Stimulated activated CD4-positive, alpha-beta T cell treated with anti-CD3 and anti-CD28 coated beads, Interleukin-12 subunit alpha, Interleukin-12 subunit beta, amount 100 ng/mL, for 48 hours (primary cell): ENCODE results near the gene ZFYVE28.

Experiments
- DNase-seq, 3 donors: peaks; one replicate each; pipeline ENCODE4 v3.0.0-alpha.2; 2020; ENCODE audit warnings: low read depth in 2 of 3, low spot score in 1 of 3

Gene ZFYVE28

GRCh38 chr4:2291705-2292645, 126.5 kb downstream of the ZFYVE28 start:
- DNase-seq = no peak

DNA sequence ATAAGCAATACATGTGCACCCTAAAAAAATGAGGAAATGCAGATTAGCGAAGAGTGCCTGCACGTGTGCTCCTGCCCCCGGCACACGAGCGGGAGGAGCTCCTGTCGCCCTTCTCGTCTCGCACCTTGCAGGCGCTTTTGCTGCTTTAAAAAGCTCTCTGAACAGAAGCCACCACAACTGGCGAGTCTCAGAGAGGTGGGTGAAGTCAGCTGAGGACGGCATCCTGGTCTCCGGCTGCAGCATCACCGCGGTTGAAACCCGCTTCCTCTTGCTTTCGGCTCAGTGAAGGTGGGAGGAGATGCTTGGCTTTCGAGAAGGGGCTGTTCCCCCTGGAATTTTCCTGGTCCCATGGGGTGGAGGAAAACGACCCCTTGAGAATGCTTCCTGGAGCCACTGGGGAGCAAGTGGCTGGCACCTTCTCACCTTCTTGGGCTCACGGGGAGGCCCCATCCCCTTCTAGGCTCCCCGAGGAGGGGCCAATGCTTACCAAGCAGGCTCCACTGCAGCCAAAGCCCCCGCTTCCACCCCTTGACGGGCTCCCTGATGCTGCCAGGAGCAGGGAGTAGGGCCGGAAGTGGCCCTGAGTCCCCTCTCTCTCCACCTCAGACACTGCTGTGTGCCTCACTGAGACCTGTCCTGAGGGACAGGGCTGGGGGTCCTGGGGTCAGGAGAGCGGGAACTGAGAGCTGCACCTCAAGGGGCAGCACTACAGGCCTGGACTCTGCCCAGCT, 127.3 kb downstream of the ZFYVE28 start:
- peak; percentile 19 to 40 (median 31) for DNase-seq

DNA sequence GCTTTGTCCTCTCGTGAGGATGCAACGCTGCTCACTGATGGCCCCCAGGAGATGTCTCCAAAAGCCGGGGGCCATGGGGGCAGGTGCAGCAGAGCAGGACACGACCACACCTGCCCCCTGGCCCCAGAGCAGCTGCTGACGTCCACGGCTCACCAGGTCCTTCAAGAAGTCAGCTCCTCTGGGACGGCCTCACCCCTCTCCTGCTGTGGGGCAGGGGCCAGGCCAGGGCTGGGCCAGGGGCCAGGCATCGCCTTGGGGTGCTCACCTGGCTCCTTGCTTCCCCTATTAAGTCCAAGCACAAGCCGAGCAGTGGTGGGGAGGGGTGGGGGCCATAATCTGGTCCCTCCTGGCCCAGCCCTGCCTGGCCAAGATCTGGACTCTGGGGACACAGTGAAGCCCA, 128.0 kb downstream of the ZFYVE28 start:
- no peak for DNase-seq

- no peak for DNase-seq
These were observed 128.5 kb downstream of the ZFYVE28 start for GRCh38 chr4:2289955-2290333.

GRCh38 chr4:2289311-2289954, 129.0 kb downstream of the ZFYVE28 start:
- no peak for DNase-seq

- DNase-seq = no peak
These were observed 130.3 kb downstream of the ZFYVE28 start for GRCh38 chr4:2288051-2288541.

DNA sequence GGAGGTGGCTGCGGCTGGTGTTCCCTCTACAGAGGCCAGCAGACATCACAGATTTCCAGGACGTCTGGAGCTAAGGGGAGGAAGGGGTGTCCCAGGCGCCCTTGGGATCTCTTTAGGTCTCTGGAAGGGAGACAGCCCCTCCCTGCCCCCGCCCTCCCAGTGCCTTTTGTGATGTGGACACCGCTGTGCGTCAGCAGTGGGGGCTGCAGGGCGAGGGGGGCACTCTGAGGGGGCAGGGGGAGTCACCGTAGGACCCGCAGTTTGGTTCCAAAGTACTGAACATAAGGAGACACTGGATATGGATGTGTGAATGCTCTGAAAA, 130.9 kb downstream of the ZFYVE28 start:
- no peak for DNase-seq

- no peak for DNase-seq
These were observed 131.4 kb downstream of the ZFYVE28 start for GRCh38 chr4:2286904-2287593.

- DNase-seq = no peak
These were observed 132.6 kb downstream of the ZFYVE28 start for GRCh38 chr4:2285613-2286381.

DNA sequence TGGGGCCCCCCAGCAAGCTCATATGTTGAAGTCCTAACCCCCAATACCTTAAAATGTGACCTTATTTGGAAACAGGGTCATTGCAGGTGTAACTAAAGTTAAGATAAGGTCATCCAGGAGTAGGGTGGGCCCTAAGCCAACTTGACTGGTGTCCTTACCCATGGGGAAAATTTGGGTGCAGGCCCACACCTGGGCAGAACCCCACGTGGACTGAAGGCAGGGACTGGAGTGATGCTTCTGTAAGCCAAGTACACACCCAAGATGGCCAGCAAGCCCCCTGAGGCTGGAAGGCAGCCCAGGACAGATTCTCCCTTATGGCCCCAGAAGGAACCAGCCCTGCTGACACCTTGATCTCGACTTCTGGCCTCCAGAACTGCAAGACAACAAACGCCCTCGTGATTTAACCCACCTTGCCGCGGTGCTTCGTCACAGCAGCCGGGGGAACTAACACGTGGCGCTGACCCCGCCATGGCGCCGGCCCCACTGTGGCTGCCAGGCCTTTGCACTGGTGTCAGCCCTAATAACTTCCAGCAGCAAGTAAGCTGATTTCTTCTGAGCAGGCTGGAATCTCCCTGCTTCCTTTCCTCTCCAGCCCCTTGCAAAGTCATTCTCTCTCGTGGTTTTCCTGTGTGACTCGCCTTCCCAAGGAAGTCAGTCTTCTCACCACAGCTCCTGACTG, 133.4 kb downstream of the ZFYVE28 start:
- DNase-seq = no peak

DNA sequence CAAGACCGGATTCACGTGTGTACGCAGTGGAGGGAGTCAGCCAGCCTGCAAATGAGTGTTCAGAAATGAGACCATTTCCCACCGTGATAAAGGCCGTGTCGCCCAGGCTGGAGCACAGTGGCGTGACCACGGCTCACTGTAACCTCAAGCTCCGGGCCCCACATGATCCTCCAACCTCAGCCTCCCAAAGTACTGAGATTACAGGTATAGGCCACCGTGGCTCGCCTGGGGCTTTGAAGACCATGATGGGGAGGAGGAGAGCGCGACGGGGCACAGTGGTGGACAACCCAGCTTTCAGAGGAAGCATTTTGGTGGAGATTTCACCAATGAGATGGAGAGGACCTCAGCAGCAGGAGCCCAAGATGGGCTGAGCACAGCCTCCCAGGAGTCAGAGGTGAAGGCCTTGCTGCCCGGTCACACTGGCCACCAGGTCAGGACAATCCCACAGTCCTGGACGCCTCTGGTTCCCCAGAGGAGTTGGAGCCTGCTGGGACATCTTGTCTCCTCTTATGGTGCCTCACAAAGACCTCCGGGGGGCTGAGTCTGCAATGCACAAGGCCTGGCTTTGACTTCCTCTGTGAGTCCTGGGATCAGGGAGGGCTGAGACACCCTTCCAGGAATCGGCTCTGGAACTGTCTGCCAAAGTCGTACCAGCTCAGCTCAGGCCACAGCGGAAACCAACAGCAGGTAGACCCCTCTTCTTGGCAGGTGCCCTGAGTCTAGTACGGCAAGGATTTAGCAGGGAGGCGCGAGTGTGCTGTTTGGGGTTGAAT, 134.1 kb downstream of the ZFYVE28 start:
- no peak for DNase-seq

DNA sequence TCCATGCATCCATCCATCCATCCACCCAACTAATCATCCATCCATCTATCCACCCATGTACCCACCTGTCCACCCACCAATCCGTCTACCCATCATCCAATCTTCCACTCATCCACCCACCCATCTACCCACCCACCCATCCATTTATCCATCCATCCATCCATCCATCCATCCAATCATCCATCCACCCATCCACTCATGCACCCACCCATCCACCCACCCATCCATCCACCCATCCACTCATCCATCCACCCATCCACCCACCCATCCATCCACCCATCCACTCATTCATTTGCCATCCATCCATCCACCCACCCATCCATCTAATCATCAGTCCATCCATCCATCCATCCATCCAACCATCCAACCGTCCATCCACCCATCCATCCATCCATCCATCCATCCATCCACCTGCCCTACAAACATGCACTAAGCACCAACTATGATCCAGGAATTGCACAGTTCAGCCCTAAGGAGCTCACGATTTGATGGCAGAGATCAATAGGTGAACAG, 135.2 kb downstream of the ZFYVE28 start:
- DNase-seq = no peak

- peak in 2 of 3 donors; percentile 31 to 38 for DNase-seq
These were observed 136.7 kb downstream of the ZFYVE28 start for GRCh38 chr4:2281575-2282343.

- DNase-seq = no peak
These were observed 137.7 kb downstream of the ZFYVE28 start for GRCh38 chr4:2280531-2281300.

- no peak for DNase-seq
These were observed 140.5 kb downstream of the ZFYVE28 start for GRCh38 chr4:2277956-2278355.

DNA sequence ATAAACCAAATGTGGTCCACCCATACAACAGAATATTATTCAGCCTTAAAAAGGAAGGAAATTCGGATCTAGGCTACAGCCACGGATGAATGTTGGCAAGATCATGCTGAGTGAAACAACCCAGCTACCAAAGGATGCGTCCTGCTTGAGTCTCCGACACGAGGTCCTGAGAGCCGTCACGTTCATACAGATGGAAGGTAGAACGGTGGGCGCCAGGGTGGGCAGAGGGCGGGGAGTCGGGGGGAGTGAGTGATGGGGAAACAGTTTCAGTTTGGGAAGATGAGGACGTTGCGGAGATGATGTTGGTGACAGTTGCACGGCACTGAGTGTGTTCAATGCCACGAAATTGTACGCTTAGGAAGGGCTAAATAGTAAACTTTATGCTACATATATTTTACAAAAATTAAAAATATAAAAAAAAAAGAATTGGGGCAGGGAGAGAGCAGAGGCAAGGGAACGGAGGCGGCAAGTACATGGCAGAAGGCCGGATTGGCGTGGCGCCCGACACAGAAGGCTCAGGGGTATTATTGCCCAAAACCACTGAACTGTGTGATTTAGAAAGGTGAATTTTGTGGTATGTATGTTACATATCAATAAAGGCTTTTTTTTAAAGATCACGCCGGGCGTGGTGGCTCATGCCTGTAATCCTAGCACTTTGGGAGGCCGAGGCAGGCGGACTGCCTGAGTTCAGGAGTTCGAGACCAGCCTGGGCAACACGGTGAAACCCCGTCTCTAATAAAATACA, 141.7 kb downstream of the ZFYVE28 start:
- DNase-seq = no peak
